Caki2 (cell line): ENCODE results near the gene OXSM. TPM values are rescaled to one million over a fixed set of nuclear protein-coding genes. Genes with fewer than 3 reads are reported as not detected.

Experiments used
- DNase-seq: peaks from one replicate; pipeline ENCODE4 v3.0.0-alpha.2; 2015; ENCODE audit warnings: low read depth
- in situ Hi-C: cut with HindIII; loops from 2 replicates; pipeline ENCODE4 v1.10.0; 2016; ENCODE audit warnings: low sequenced_read_pairs, low pct_unique_long_range_greater_than_20kb, mixed read lengths
- total RNA-seq: library from RNA; depleted of rRNA; stranded (reverse); fragments of >200 nt; shearing (Covaris generic); gene quantifications from 2 replicates; pipeline ENCODE4 v1.2.3, GENCODE V29; 2014; ENCODE audit warnings: low replicate concordance; rRNA removed

Gene OXSM
- total RNA-seq, 1 experiment from 2014 or later, result 16.2 TPM

GRCh38 chr3:25840099-25840498 is 50.2 kb downstream of the OXSM start:
- in situ Hi-C loops, result no loop called here
- DNase-seq, result no peak

GRCh38 chr3:25843332-25843731 is 53.4 kb downstream of the OXSM start:
- in situ Hi-C loops, result no loop called here

More at GRCh38 chr3:25843332-25843731, 53.4 kb downstream of the OXSM start:
- no peak for DNase-seq

Other genes starting within 250 kb of the OXSM start
- gene TOP2B, start 125.2 kb upstream of the OXSM start, total RNA-seq, result 40.0 and 49.7 TPM in 2 replicates
- 25.2 and 38.8 TPM in 2 replicates for gene NGLY1, start 6.6 kb upstream of the OXSM start, total RNA-seq